Neural progenitor cell (in vitro differentiated cells): ENCODE data around the gene PLCD4. TPM values are rescaled to one million over a fixed set of nuclear protein-coding genes. Genes with fewer than 3 reads are reported as not detected.
A peak's percentile ranks its signal among the peaks of the same experiment; 100 is the strongest.

Experiments
- DNase-seq: peaks from one replicate; pipeline ENCODE4 v3.0.0-alpha.2; 2016; ENCODE audit warnings: low spot score
- H2AFZ ChIP-seq: fragments of 200-600 bp; sonication (generic); replicated peaks from 2 replicates; pipeline ENCODE4 v1.6.1; 2016; ENCODE audit warnings: antibody characterized with exemption
- H3F3A ChIP-seq: fragments of 200-600 bp; sonication (generic); 2 replicates; pipeline ENCODE4 v1.6.1; 2016; ENCODE audit warnings: antibody characterized with exemption, low read depth
- H3K27ac ChIP-seq: fragments of 200-600 bp; sonication (generic); 2 replicates; pipeline ENCODE4 v1.5.1; 2016; ENCODE audit warnings: mild to moderate bottlenecking
- H3K27me3 ChIP-seq: fragments of 200-600 bp; sonication (generic); 2 replicates; pipeline ENCODE4 v1.6.1; 2016; ENCODE audit warnings: mild to moderate bottlenecking, moderate library complexity
- H3K36me3 ChIP-seq: fragments of 200-600 bp; sonication (generic); 2 replicates; pipeline ENCODE4 v1.5.1; 2016
- H3K4me1 ChIP-seq: fragments of 200-600 bp; sonication (generic); 2 replicates; pipeline ENCODE4 v1.6.1; 2016; ENCODE audit warnings: mixed run types
- H3K4me2 ChIP-seq: fragments of 200-600 bp; sonication (generic); 2 replicates; pipeline ENCODE4 v1.6.1; 2016
- H3K4me3 ChIP-seq: fragments of 200-600 bp; sonication (generic); 2 replicates; pipeline ENCODE4 v1.5.1; 2016
- H3K79me2 ChIP-seq: fragments of 200-600 bp; sonication (generic); 2 replicates; pipeline ENCODE4 v1.6.1; 2016; ENCODE audit warnings: low read depth
- H3K9ac ChIP-seq: fragments of 200-600 bp; sonication (generic); 2 replicates; pipeline ENCODE4 v1.6.1; 2016
- H3K9me3 ChIP-seq: fragments of 200-600 bp; sonication (generic); 2 replicates; pipeline ENCODE4 v1.5.1; 2016; ENCODE audit warnings: low read depth
- H4K20me1 ChIP-seq: fragments of 200-600 bp; sonication (generic); 2 replicates; pipeline ENCODE4 v1.6.1; 2016; ENCODE audit warnings: low read depth
- H3K27ac Mint-ChIP-seq: 3 replicates; pipeline ENCODE4 v1.8.0; 2021; ENCODE audit warnings: mixed read lengths
- H3K27me3 Mint-ChIP-seq: 2 replicates; pipeline ENCODE4 v1.8.0; 2022; ENCODE audit warnings: low read depth, mild to moderate bottlenecking, inconsistent platforms, moderate library complexity, mixed read lengths; ENCODE audit not compliant: insufficient read depth
- H3K36me3 Mint-ChIP-seq: 3 replicates; pipeline ENCODE4 v1.8.0; 2021; ENCODE audit warnings: mixed read lengths
- H3K4me1 Mint-ChIP-seq: 3 replicates; pipeline ENCODE4 v1.8.0; 2021; ENCODE audit warnings: mixed read lengths
- H3K4me3 Mint-ChIP-seq: 3 replicates; pipeline ENCODE4 v1.8.0; 2021; ENCODE audit warnings: mild to moderate bottlenecking, moderate library complexity, mixed read lengths
- H3K9me3 Mint-ChIP-seq: 3 replicates; pipeline ENCODE4 v1.8.0; 2020; ENCODE audit warnings: mixed read lengths
- CTCF ChIP-seq: fragments of 200-600 bp; sonication (generic); IDR thresholded peaks from 2 replicates; pipeline ENCODE4 v1.5.1; 2017; ENCODE audit warnings: antibody characterized with exemption, mild to moderate bottlenecking
- EZH2 ChIP-seq: fragments of 200-600 bp; sonication (generic); IDR thresholded peaks from 2 replicates; pipeline ENCODE4 v1.6.1; 2017; ENCODE audit warnings: antibody characterized with exemption, mild to moderate bottlenecking, moderate library complexity
- EZH2phosphoT487 ChIP-seq: fragments of 200-600 bp; sonication (generic); IDR thresholded peaks from 2 replicates; pipeline ENCODE4 v1.6.1; 2017; ENCODE audit warnings: antibody characterized with exemption
- total RNA-seq: library from RNA; depleted of rRNA; stranded (reverse); fragments of >200 nt; gene quantifications from 2 replicates; pipeline ENCODE4 v1.2.3, GENCODE V29; 2015; ENCODE audit warnings: low replicate concordance

Gene PLCD4
- total RNA-seq, 1 donor from 2014 or later: 1.1 TPM

GRCh38 chr2:218582076-218582475, 25.6 kb upstream of the PLCD4 start:
- Histone ChIP-seq H3F3A (no peaks in the 10 kb centered on the region), H4K20me1 (peaks cover 64% of the 10 kb centered on the region), H3K9ac (no peak overlapping the region), H2AFZ (no peak overlapping the region), H3K4me1 (peaks cover 10% of the 10 kb centered on the region), H3K4me3 (no peak overlapping the region), H3K27me3 (no peaks in the 10 kb centered on the region), H3K4me2 (no peak overlapping the region), H3K79me2 (peaks cover 49% of the 10 kb centered on the region), H3K9me3 (no peaks in the 10 kb centered on the region), H3K36me3 (peaks cover 6% of the 10 kb centered on the region), H3K27ac (no peak overlapping the region)
- Mint-ChIP-seq H3K27me3 (peaks cover 2% of the 10 kb centered on the region), H3K4me3 (no peak overlapping the region), H3K9me3 (no peaks in the 10 kb centered on the region), H3K4me1 (no peaks in the 10 kb centered on the region), H3K36me3 (peaks cover 34% of the 10 kb centered on the region), H3K27ac (no peak overlapping the region)
- no peak for DNase-seq
- TF ChIP-seq CTCF (no peak), EZH2phosphoT487 (no peak), EZH2 (no peak)

- no peak overlapping the region for H2AFZ ChIP-seq
- H3K36me3 Mint-ChIP-seq: peaks cover 42% of the 10 kb centered on the region
- TF ChIP-seq EZH2 (no peak), CTCF (peak; percentile 16), EZH2phosphoT487 (no peak)
- no peak overlapping the region for H3K9ac ChIP-seq
- no peak overlapping the region for H3K4me3 ChIP-seq
- no peaks in the 10 kb centered on the region for H3F3A ChIP-seq
- no peaks in the 10 kb centered on the region for H3K4me1 Mint-ChIP-seq
- H3K4me1 ChIP-seq: no peaks in the 10 kb centered on the region
- DNase-seq: no peak
- no peaks in the 10 kb centered on the region for H3K9me3 Mint-ChIP-seq
- no peak overlapping the region for H3K27ac Mint-ChIP-seq
- H3K9me3 ChIP-seq: no peaks in the 10 kb centered on the region
- H3K27me3 ChIP-seq: no peaks in the 10 kb centered on the region
- no peaks in the 10 kb centered on the region for H3K27me3 Mint-ChIP-seq
- no peak overlapping the region for H3K4me2 ChIP-seq
- peaks cover 21% of the 10 kb centered on the region for H3K36me3 ChIP-seq
- H3K27ac ChIP-seq: no peak overlapping the region
- peaks cover 28% of the 10 kb centered on the region for H3K79me2 ChIP-seq
- H4K20me1 ChIP-seq: peaks cover 42% of the 10 kb centered on the region
- no peak overlapping the region for H3K4me3 Mint-ChIP-seq
Measured at GRCh38 chr2:218583983-218584850, 23.5 kb upstream of the PLCD4 start.

GRCh38 chr2:218585541-218585940, 22.2 kb upstream of the PLCD4 start:
- no peak overlapping the region for H3K27ac ChIP-seq
- no peak overlapping the region for H2AFZ ChIP-seq
- H4K20me1 ChIP-seq: peaks cover 33% of the 10 kb centered on the region
- TF ChIP-seq EZH2: no peak
- TF ChIP-seq CTCF: no peak
- TF ChIP-seq EZH2phosphoT487: no peak
- H3K4me1 Mint-ChIP-seq: no peaks in the 10 kb centered on the region
- no peaks in the 10 kb centered on the region for H3K27me3 ChIP-seq
- peaks cover 41% of the 10 kb centered on the region for H3K36me3 Mint-ChIP-seq
- H3K4me1 ChIP-seq: no peaks in the 10 kb centered on the region
- no peaks in the 10 kb centered on the region for H3K9me3 ChIP-seq
- H3K27ac Mint-ChIP-seq: no peak overlapping the region
- no peaks in the 10 kb centered on the region for H3K9me3 Mint-ChIP-seq
- no peaks in the 10 kb centered on the region for H3K27me3 Mint-ChIP-seq
- peaks cover 27% of the 10 kb centered on the region for H3K36me3 ChIP-seq
- H3K79me2 ChIP-seq: peaks cover 15% of the 10 kb centered on the region
- H3K9ac ChIP-seq: no peak overlapping the region
- no peak overlapping the region for H3K4me3 ChIP-seq
- no peak overlapping the region for H3K4me3 Mint-ChIP-seq
- no peak for DNase-seq
- H3K4me2 ChIP-seq: no peak overlapping the region
- H3F3A ChIP-seq: no peaks in the 10 kb centered on the region
